Ishikawa (cell line): ENCODE results near the gene AUP1.

Experiments
- CEBPB ChIP-seq: IDR thresholded peaks from 2 replicates; pipeline ENCODE4 v1.6.1; 2012
- CREB1 ChIP-seq: IDR thresholded peaks from 2 replicates; pipeline ENCODE4 v1.6.1; 2012; ENCODE audit warnings: low read depth
- EGR1 ChIP-seq: IDR thresholded peaks from 2 replicates; pipeline ENCODE4 v1.6.1; 2012
- EP300 ChIP-seq: IDR thresholded peaks from 2 replicates; pipeline ENCODE4 v1.6.1; 2012; ENCODE audit warnings: borderline replicate concordance
- FOXM1 ChIP-seq: IDR thresholded peaks from 2 replicates; pipeline ENCODE4 v1.6.1; 2012; ENCODE audit warnings: low read depth, borderline replicate concordance
- MAX ChIP-seq: IDR thresholded peaks from 2 replicates; pipeline ENCODE4 v1.6.1; 2012
- NFIC ChIP-seq: IDR thresholded peaks from 2 replicates; pipeline ENCODE4 v1.6.1; 2012
- RAD21 ChIP-seq: IDR thresholded peaks from 2 replicates; pipeline ENCODE4 v1.6.1; 2012; ENCODE audit warnings: low read depth
- REST ChIP-seq: IDR thresholded peaks from 2 replicates; pipeline ENCODE4 v1.6.1; 2012; ENCODE audit warnings: low read depth, mild to moderate bottlenecking
- TAF1 ChIP-seq: IDR thresholded peaks from 2 replicates; pipeline ENCODE4 v1.6.1; 2012; ENCODE audit warnings: low read depth, mild to moderate bottlenecking
- TCF12 ChIP-seq: IDR thresholded peaks from 2 replicates; pipeline ENCODE4 v1.6.1; 2012; ENCODE audit warnings: low read depth
- TEAD4 ChIP-seq: IDR thresholded peaks from 2 replicates; pipeline ENCODE4 v1.6.1; 2012
- YY1 ChIP-seq: IDR thresholded peaks from 2 replicates; pipeline ENCODE4 v1.6.1; 2012; ENCODE audit warnings: low read depth
- ZBTB7A ChIP-seq: IDR thresholded peaks from 2 replicates; pipeline ENCODE4 v1.6.1; 2012; ENCODE audit warnings: low read depth
- TF ChIP-seq, protein P1 (sequence below): IDR thresholded peaks from 2 replicates; pipeline ENCODE4 v1.6.1; 2012

The AUP1 gene

GRCh38 chr2:74499940-74500577 lies 29.4 kb downstream of the AUP1 start:
- TF ChIP-seq CREB1: no peak
- no peak for TF ChIP-seq MAX
- no peak for TF ChIP-seq CEBPB
- TF ChIP-seq, protein P1, sequence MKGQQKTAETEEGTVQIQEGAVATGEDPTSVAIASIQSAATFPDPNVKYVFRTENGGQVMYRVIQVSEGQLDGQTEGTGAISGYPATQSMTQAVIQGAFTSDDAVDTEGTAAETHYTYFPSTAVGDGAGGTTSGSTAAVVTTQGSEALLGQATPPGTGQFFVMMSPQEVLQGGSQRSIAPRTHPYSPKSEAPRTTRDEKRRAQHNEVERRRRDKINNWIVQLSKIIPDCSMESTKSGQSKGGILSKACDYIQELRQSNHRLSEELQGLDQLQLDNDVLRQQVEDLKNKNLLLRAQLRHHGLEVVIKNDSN: no peak
- TF ChIP-seq EGR1: no peak
- TF ChIP-seq TAF1: no peak
- TF ChIP-seq NFIC: no peak
- TF ChIP-seq ZBTB7A: no peak
- no peak for TF ChIP-seq TEAD4
- TF ChIP-seq YY1: no peak
- TF ChIP-seq EP300: no peak
- TF ChIP-seq TCF12: no peak
- TF ChIP-seq REST: no peak
- no peak for TF ChIP-seq FOXM1
- no peak for TF ChIP-seq RAD21

DNA sequence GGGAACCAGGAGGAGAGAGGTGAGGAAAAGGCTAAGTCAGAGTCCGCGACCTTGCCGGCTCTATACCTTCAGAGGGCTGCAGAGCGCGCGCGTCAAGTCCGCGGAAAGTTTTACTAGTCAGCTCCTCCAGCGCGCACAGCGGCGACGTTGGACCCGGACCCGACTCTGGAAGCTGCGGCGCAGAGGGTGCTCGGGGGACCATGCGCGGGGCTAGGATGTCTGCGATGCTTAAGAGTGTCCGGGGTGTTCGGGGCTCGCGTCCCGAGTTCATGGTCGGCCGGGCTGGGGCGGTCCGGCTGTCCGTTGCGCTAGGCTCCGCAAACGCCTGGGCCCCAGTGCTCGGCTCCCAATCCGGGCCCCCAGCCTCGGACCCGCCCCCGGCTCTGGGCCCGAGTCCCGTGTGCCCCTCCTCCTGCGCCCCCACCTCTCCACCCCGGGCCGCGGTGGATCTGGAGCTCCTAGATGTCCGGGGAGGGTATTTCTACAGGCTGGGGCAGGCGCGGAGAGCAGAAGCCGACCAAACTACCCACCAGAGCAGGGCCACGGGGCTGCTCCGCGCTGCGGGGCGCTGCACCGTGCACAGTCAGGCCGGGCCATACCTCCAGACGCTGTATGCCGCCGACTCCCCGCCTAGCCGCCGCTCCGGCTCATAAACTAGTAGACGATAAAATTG lies 30.1 kb downstream of the AUP1 start, which contains the start of gene LBX2:
Gene LBX2, minus strand, starts transcription at position 337 of the 673 bp plus-strand sequence. Its CDS starts 66 bp downstream, at position 271.
- TF ChIP-seq CREB1: no peak
- TF ChIP-seq REST: no peak
- TF ChIP-seq, protein P1: no peak
- no peak for TF ChIP-seq ZBTB7A
- no peak for TF ChIP-seq TCF12
- no peak for TF ChIP-seq RAD21
- no peak for TF ChIP-seq YY1
- TF ChIP-seq CEBPB: no peak
- no peak for TF ChIP-seq EP300
- no peak for TF ChIP-seq FOXM1
- TF ChIP-seq MAX: no peak
- TF ChIP-seq TAF1: no peak
- no peak for TF ChIP-seq EGR1
- TF ChIP-seq NFIC: no peak

- TF ChIP-seq NFIC (no peak), TAF1 (no peak)
- TF ChIP-seq, protein P1: no peak
These were observed 30.8 kb downstream of the AUP1 start for GRCh38 chr2:74498500-74499266.

DNA sequence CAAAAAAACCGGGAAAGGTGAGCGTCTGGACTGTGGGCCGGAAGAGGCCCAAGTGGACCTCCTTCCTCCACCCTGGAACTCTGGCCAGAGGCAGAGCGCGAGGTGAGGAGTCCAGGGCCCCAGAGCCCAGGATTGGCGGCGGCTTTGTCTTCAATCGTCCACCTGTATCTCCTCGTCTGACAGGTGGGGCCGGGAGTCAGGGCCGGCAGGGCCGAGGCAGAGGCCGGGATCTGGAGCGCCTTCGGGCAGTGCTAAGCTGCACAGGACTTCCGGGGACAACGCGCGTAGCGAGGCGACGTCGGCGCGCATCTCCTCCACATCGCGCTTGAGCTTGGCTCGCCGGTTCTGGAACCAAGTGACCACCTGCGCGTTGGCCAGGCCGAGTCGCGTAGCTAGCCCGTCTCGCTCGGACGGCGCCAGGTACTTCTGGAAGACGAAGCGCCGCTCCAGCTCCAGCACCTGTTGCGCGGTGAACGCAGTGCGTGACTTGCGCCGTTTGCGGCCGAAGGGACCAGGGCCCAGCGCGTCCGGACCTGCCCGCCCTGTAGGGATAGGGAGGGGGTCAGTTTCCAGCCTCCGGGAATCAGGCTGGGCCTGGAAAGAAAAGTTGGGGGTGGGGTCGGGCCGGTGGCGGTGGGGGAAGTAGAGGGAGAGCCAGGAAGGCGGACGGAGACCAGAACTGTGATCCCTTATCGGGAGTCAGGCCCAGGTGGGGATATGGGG lies 31.6 kb downstream of the AUP1 start:
- no peak for TF ChIP-seq FOXM1
